ENCODE results near the gene COL24A1. TPM values are rescaled to one million over a fixed set of nuclear protein-coding genes. Genes with fewer than 3 reads are reported as not detected.

Gene COL24A1
- polyA plus RNA-seq, 1 experiment, result 2.2 TPM

DNA sequence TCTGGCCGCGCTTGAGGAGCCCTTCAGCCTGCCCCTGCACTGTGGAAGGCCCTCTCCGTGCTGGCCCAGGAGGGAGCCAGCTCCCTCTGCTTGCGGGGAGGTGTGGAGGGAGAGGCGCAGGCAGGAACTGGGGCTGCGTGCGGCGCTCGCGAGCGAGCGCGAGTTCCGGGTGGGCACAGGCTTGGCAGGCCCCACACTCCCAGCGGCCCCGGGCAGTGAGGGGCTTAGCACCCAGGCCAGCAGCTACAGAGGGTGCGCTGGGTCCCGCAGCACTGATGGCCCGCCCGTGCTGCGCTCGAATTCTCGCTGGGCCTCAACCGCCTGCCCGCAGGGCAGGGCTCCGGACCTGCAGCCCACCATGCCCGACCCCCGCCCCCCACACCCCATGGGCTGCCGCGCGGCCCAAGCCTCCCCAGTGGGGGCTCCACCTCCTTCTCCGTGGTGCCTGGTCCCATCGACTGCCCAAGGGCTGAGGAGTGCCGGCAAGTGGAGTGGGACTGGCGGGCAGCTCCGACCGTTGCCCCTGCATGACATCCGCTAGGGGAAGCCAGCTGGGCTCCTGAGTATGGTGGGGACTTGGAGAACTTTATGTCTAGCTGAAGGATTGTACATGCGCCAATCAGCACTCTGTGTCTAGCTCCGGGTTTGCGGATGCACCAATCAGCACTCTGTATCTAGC is 46.0 kb downstream of the COL24A1 start:
- CTCF ChIA-PET, result no interaction called here
- Histone ChIP-seq H3K27me3 (ENCODE audit: control insufficient read depth, insufficient read depth, low read length) (no peaks in the 10 kb centered on the region), H3K9me3 (ENCODE audit: control insufficient read depth, insufficient read depth, low read length) (peaks cover 9% of the 10 kb centered on the region), H3K27ac (ENCODE audit: low read depth, low read length) (no peak overlapping the region), H3K4me3 (ENCODE audit: low read depth, low read length) (no peak overlapping the region)
- DNase-seq (ENCODE audit: low read depth, low spot score), result no peak
- TF ChIP-seq, protein P1, sequence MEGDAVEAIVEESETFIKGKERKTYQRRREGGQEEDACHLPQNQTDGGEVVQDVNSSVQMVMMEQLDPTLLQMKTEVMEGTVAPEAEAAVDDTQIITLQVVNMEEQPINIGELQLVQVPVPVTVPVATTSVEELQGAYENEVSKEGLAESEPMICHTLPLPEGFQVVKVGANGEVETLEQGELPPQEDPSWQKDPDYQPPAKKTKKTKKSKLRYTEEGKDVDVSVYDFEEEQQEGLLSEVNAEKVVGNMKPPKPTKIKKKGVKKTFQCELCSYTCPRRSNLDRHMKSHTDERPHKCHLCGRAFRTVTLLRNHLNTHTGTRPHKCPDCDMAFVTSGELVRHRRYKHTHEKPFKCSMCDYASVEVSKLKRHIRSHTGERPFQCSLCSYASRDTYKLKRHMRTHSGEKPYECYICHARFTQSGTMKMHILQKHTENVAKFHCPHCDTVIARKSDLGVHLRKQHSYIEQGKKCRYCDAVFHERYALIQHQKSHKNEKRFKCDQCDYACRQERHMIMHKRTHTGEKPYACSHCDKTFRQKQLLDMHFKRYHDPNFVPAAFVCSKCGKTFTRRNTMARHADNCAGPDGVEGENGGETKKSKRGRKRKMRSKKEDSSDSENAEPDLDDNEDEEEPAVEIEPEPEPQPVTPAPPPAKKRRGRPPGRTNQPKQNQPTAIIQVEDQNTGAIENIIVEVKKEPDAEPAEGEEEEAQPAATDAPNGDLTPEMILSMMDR (IDR thresholded peaks at IDR 0.05; ENCODE audit: low read depth, low read length), result no peak
- POLR2A ChIA-PET, result no interaction called here

DNA sequence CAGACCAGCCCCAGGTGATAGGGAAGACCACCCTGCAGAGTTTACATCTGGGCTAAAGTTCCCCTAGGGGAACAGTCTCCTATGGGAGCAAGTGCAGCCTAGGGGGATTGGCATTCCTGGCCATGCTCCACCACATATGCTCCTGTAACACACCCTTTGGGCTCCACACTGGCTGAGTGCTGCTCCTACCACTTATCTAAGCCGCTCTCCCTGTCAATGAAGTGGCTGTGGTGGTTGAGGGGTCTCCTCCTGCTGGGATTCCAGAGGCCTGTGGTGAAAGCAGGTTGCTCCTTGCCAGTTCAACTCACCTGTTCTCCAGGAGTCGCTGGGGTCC is 51.1 kb downstream of the COL24A1 start:
- Histone ChIP-seq H3K27ac (ENCODE audit: low read depth, low read length) (no peak overlapping the region), H3K9me3 (ENCODE audit: control insufficient read depth, insufficient read depth, low read length) (peaks cover 4% of the 10 kb centered on the region; the same call in 1 of the 2 replicates), H3K4me3 (ENCODE audit: low read depth, low read length) (no peak overlapping the region), H3K27me3 (ENCODE audit: control insufficient read depth, insufficient read depth, low read length) (no peaks in the 10 kb centered on the region)
- TF ChIP-seq, protein P1 (IDR thresholded peaks at IDR 0.05; ENCODE audit: low read depth, low read length), result no peak
- no peak for DNase-seq (ENCODE audit: low read depth, low spot score)
- CTCF ChIA-PET, result no interaction called here
- POLR2A ChIA-PET, result no interaction called here

DNA sequence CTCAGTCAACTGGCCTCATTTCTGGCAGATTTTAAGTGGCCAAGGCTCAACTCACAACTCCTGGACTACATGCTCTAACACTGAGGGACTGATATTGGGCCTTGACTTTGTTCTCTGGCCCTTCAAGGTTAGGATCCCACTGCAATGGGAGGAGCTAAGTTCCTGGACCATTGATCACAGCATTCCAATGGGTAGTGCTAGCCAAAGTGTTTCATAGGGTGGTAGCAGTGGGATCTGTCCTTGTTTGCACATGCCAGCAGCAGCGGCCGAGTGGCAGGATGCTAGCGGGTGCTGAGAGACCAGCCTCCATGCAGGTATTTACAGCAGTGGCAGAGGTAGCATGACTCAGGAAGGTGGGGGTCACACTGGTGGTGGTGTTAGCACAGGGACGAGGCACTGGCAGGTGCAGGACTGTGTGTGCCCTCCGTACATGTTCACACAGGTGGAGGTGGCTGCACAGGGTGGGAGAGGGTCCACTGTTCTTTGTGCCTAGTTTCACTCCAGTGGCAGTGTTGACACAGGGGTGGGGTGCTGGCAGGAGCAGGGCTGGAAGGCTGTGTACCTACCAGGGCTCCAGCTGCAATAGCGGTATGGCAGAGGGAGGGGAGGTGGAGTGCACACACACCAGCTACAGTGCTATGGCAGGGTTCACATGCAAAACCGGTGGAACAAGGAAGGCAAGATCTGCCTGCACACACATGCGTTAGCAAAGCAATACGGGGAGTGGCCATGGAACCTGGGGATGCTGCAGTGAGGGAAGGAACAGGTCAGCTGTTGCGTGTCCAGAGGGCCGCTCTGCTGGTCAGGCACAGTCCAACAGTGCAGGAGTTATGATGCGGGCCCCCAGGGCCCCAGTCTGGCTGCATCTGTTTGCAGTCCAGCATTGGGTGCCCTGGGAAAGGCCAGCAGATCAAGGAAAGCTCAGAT is 51.7 kb downstream of the COL24A1 start:
- Histone ChIP-seq H3K9me3 (ENCODE audit: control insufficient read depth, insufficient read depth, low read length) (no peaks in the 10 kb centered on the region), H3K27ac (ENCODE audit: low read depth, low read length) (no peak overlapping the region), H3K4me3 (ENCODE audit: low read depth, low read length) (no peak overlapping the region), H3K27me3 (ENCODE audit: control insufficient read depth, insufficient read depth, low read length) (no peaks in the 10 kb centered on the region)
- TF ChIP-seq, protein P1 (IDR thresholded peaks at IDR 0.05; ENCODE audit: low read depth, low read length), result no peak
- POLR2A ChIA-PET, result no interaction called here
- CTCF ChIA-PET, result no interaction called here
- no peak for DNase-seq (ENCODE audit: low read depth, low spot score)

DNA sequence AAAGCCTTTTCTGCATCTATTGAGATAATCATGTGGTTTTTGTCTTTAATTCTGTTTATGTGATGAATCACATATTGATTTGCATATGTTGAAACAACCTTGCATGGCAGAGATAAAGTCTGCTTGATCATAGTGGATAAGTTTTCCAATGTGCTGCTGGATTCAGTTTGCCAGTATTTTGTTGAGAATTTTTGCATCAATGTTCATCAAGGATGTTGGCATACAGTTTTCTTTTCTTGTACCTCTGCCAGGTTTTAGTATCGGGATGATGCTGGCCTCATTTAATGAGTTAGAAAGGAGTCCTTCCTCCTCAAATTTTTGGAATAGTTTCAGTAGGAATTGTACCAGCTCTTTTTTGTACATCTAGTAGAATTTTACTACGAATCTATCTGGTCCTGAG is 55.0 kb downstream of the COL24A1 start:
- Histone ChIP-seq H3K27me3 (ENCODE audit: control insufficient read depth, insufficient read depth, low read length) (no peaks in the 10 kb centered on the region), H3K4me3 (ENCODE audit: low read depth, low read length) (no peak overlapping the region), H3K9me3 (ENCODE audit: control insufficient read depth, insufficient read depth, low read length) (no peaks in the 10 kb centered on the region), H3K27ac (ENCODE audit: low read depth, low read length) (no peak overlapping the region)
- TF ChIP-seq, protein P1 (IDR thresholded peaks at IDR 0.05; ENCODE audit: low read depth, low read length), result no peak
- ChIA-PET CTCF (interaction anchor here (1.0 to 2.0 kb wide), 2 partner anchors 83 to 208 kb away, joined by 3 to 9 read pairs; no protein-coding TSS in a partner anchor), POLR2A (no interaction called here)
- no peak for DNase-seq (ENCODE audit: low read depth, low spot score)

DNA sequence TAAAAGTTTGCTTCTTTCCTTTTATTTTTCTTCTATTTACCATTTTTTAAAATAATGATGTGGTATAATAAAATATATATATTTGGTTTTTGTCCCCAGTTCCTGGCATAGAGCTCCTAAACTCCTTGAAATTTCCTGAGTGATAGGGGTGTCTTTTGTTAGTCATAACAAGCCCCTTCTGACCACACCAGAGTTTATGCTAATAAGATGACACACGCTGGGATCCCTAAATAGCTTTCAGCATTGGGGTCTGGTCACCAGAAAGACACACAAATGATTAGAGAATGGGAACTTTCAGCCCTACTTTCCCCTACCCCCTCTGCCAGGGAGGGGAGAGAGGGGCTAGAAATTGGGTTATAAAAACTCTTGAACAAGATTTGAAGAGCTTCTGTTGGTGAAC is 56.2 kb downstream of the COL24A1 start:
- no peaks in the 10 kb centered on the region for H3K27me3 ChIP-seq (ENCODE audit: control insufficient read depth, insufficient read depth, low read length)
- ChIA-PET CTCF (interaction anchor here (0.9 to 2.0 kb wide), 3 partner anchors 40 to 206 kb away, joined by 3 to 9 read pairs (median 3); no protein-coding TSS in a partner anchor), POLR2A (no interaction called here)
- no peak for DNase-seq (ENCODE audit: low read depth, low spot score)
- TF ChIP-seq, protein P1 (IDR thresholded peaks at IDR 0.05; ENCODE audit: low read depth, low read length), result no peak
- H3K4me3 ChIP-seq (ENCODE audit: low read depth, low read length), result no peak overlapping the region
- no peak overlapping the region for H3K27ac ChIP-seq (ENCODE audit: low read depth, low read length)
- H3K9me3 ChIP-seq (ENCODE audit: control insufficient read depth, insufficient read depth, low read length), result no peaks in the 10 kb centered on the region
